HCT116 (cell line): ENCODE results near the gene NTN5. TPM values are rescaled to one million over a fixed set of nuclear protein-coding genes. Genes with fewer than 3 reads are reported as not detected.

Experiments
- ATAC-seq: fragments of 200-7000 bp; cut with Tn5 transposase; 2 replicates; pipeline ENCODE4 v1.9.1; 2020; ENCODE audit warnings: mild to moderate bottlenecking, moderate library complexity
- BruUV-seq: library from RNA; stranded (reverse); fragments of 400-500 nt; replicated peaks from 2 replicates; lab custom pipeline; 2021; lab: Mats Ljungman, UMichigan
- CTCF ChIA-PET: fragments of 300-600 bp; sonication (Branson Sonifier 250); formaldehyde crosslinking; loops from one replicate; lab custom pipeline; 2021; ENCODE audit warnings: antibody characterized with exemption; lab: Charles Lee
- POLR2A ChIA-PET: fragments of 300-600, 350-600 bp; sonication (Branson Sonifier 250); formaldehyde crosslinking; loops from one replicate; lab custom pipeline; 2021; ENCODE audit warnings: antibody characterized with exemption; lab: Charles Lee
- RAD21 ChIA-PET, 2 experiments: fragments of 300-600 bp; sonication (Branson Sonifier 250); formaldehyde crosslinking; loops; one replicate each; lab custom pipeline; 2023; ENCODE audit warnings: low total read pairs in 2 of 2; ENCODE audit not compliant: uncharacterized antibody in 2 of 2, unreplicated experiment in 2 of 2, low non-redundant PET in 1 of 2; lab: Charles Lee
- DNase-seq: peaks from one replicate; pipeline ENCODE4 v3.0.0-alpha.2; 2010; ENCODE audit warnings: low read depth, low spot score
- H2AFZ ChIP-seq: fragments of 200-600 bp; shearing (Covaris generic), sonication (generic); 2 replicates; pipeline ENCODE4 v1.6.1; 2017; ENCODE audit warnings: low read depth, mixed run types, mixed read lengths, antibody characterized with exemption, low read length; ENCODE audit not compliant: poor library complexity, severe bottlenecking
- H3K27ac ChIP-seq: 2 replicates; pipeline ENCODE4 v1.5.1; 2012; ENCODE audit warnings: low read depth, low read length
- H3K27me3 ChIP-seq: fragments of 200-600 bp; sonication (generic); 2 replicates; pipeline ENCODE4 v1.6.1; 2016; ENCODE audit warnings: mixed run types, low read length, mixed read lengths; ENCODE audit not compliant: insufficient read depth
- H3K36me3 ChIP-seq, 2 experiments: fragments of 200-500 bp in 1 of 2; fragments of 200-600 bp in 1 of 2; sonication (Bioruptor generic) in 1 of 2; sonication (generic) in 1 of 2; 2 replicates each; pipeline versions ENCODE4 v1.5.1 to v1.6.1; 2014 to 2016; ENCODE audit warnings: low read length in 2 of 2, inconsistent platforms in 1 of 2, mixed read lengths in 1 of 2, mixed run types in 1 of 2; ENCODE audit not compliant: insufficient read depth in 2 of 2, control insufficient read depth in 1 of 2
- H3K4me1 ChIP-seq, 2 experiments: fragments of 200-600 bp in 1 of 2; sonication (generic) in 1 of 2; 2 replicates each; pipeline versions ENCODE4 v1.5.1 to v1.6.1; 2012 to 2017; ENCODE audit warnings: low read length in 2 of 2, inconsistent platforms in 1 of 2, mild to moderate bottlenecking in 1 of 2, mixed read lengths in 1 of 2, mixed run types in 1 of 2, moderate library complexity in 1 of 2; ENCODE audit not compliant: insufficient read depth in 2 of 2, control insufficient read depth in 1 of 2
- H3K4me2 ChIP-seq: fragments of 200-600 bp; sonication (generic); 2 replicates; pipeline ENCODE4 v1.6.1; 2017; ENCODE audit warnings: mixed run types, low read length, mixed read lengths
- H3K4me3 ChIP-seq, 2 experiments: fragments of 200-600 bp in 1 of 2; sonication (generic) in 1 of 2; replicated peaks in 1 of 2; 2 replicates each; pipeline ENCODE4 v1.5.1; 2011 to 2016; ENCODE audit warnings: low read length in 2 of 2, control low read depth in 1 of 2, low read depth in 1 of 2, mild to moderate bottlenecking in 1 of 2, mixed read lengths in 1 of 2, mixed run types in 1 of 2
- H3K79me2 ChIP-seq: fragments of 200-600 bp; sonication (generic); 2 replicates; pipeline ENCODE4 v1.6.1; 2017; ENCODE audit warnings: mild to moderate bottlenecking, mixed run types, low read length, moderate library complexity, mixed read lengths; ENCODE audit not compliant: insufficient read depth
- H3K9ac ChIP-seq: fragments of 200-600 bp; sonication (generic); 2 replicates; pipeline ENCODE4 v1.6.1; 2016; ENCODE audit warnings: low read length, mixed read lengths
- H3K9me2 ChIP-seq: fragments of 200-600 bp; sonication (generic), shearing (Covaris generic); 2 replicates; pipeline ENCODE4 v1.6.1; 2017; ENCODE audit warnings: mixed run types, mild to moderate bottlenecking, moderate library complexity; ENCODE audit not compliant: insufficient read depth
- H3K9me3 ChIP-seq, 2 experiments: fragments of 200-500 bp in 1 of 2; fragments of 200-600 bp in 1 of 2; sonication (Bioruptor generic) in 1 of 2; sonication (generic) in 1 of 2; 2 replicates each; pipeline ENCODE4 v1.6.1; 2014 to 2017; ENCODE audit warnings: low read length in 2 of 2, mixed read lengths in 2 of 2, inconsistent platforms in 1 of 2, low read depth in 1 of 2, mild to moderate bottlenecking in 1 of 2, mixed run types in 1 of 2, moderate library complexity in 1 of 2; ENCODE audit not compliant: control insufficient read depth in 1 of 2, insufficient read depth in 1 of 2
- H4K20me1 ChIP-seq: fragments of 200-600 bp; sonication (generic), shearing (Covaris generic); 2 replicates; pipeline ENCODE4 v1.6.1; 2017; ENCODE audit warnings: mixed run types, mild to moderate bottlenecking, moderate library complexity; ENCODE audit not compliant: insufficient read depth
- CEBPB ChIP-seq: IDR thresholded peaks from 2 replicates; pipeline ENCODE4 v1.6.1; 2012; ENCODE audit warnings: low read depth
- EZH2 ChIP-seq: fragments of 200-600 bp; sonication (generic); IDR thresholded peaks from 2 replicates; pipeline ENCODE4 v1.6.1; 2017; ENCODE audit warnings: antibody characterized with exemption, mixed run types
- EZH2phosphoT487 ChIP-seq: fragments of 200-600 bp; IDR thresholded peaks from 2 replicates; pipeline ENCODE4 v1.6.1; 2018; ENCODE audit warnings: antibody characterized with exemption, borderline replicate concordance
- JUND ChIP-seq: IDR thresholded peaks from 2 replicates; pipeline ENCODE4 v1.6.1; 2012
- MAX ChIP-seq: IDR thresholded peaks from 2 replicates; pipeline ENCODE4 v1.6.1; 2012
- SP1 ChIP-seq: IDR thresholded peaks from 2 replicates; pipeline ENCODE4 v1.6.1; 2012; ENCODE audit warnings: low read depth
- TCF7L2 ChIP-seq: IDR thresholded peaks from 2 replicates; pipeline ENCODE4 v1.7.0; 2011; ENCODE audit warnings: borderline replicate concordance, inconsistent platforms; ENCODE audit not compliant: insufficient read depth, insufficient read length; ENCODE audit errors: extremely low read depth
- ZBTB33 ChIP-seq: IDR thresholded peaks from 2 replicates; pipeline ENCODE4 v1.6.1; 2011; ENCODE audit warnings: mild to moderate bottlenecking, low read length, moderate library complexity; ENCODE audit not compliant: insufficient replicate concordance; ENCODE audit errors: extremely low read depth
- ZNF274 ChIP-seq: fragments of 200-500 bp; sonication (Bioruptor generic); IDR thresholded peaks from 2 replicates; pipeline ENCODE4 v1.6.1; 2014; ENCODE audit warnings: mild to moderate bottlenecking, low read depth, low read length, inconsistent platforms
- intact Hi-C: fragments of 100-400 bp; cut with micrococcal nuclease; formaldehyde crosslinking; loops from 2 replicates; pipeline ENCODE4 v1.10.0; 2022
- total RNA-seq: library from RNA; stranded (reverse); gene quantifications from one replicate; pipeline ENCODE4 v1.2.1, GENCODE V29; 2021; ENCODE audit not compliant: unreplicated experiment

NTN5 gene
- total RNA-seq, 1 experiment from 2014 or later = 3.1 TPM

- ATAC-seq (no peak), DNase-seq (no peak)
- no TSS peak for BruUV-seq
- no peaks in the 10 kb centered on the region for H3K27me3 ChIP-seq
- no peak overlapping the region for H3K27ac ChIP-seq
- no peak overlapping the region for H3K4me3 ChIP-seq
- no peaks in the 10 kb centered on the region for H4K20me1 ChIP-seq
- H3K36me3 ChIP-seq = no peaks in the 10 kb centered on the region; a peak in 1 of 4 replicates
- no peak overlapping the region for H2AFZ ChIP-seq
- TF ChIP-seq EZH2 (no peak), TCF7L2 (no peak), MAX (no peak), ZNF274 (no peak), EZH2phosphoT487 (no peak), CEBPB (no peak)
- H3K9ac ChIP-seq = no peak overlapping the region
- ChIA-PET CTCF (interaction anchor here (0.6 kb wide), 1 partner anchor 79 kb away, joined by 3 read pairs; no protein-coding TSS in a partner anchor), POLR2A (interaction anchor here (0.7 kb wide), 1 partner anchor 18 kb away, joined by 3 read pairs; no protein-coding TSS in a partner anchor), RAD21 (no interaction called here)
- H3K9me2 ChIP-seq = no peaks in the 10 kb centered on the region
- no peak overlapping the region for H3K4me2 ChIP-seq
- intact Hi-C loops = loop anchor here (5.0 kb wide), 1 partner anchor 36 kb away; the partner anchor contains the start of gene IZUMO1
- H3K79me2 ChIP-seq = no peaks in the 10 kb centered on the region
- H3K4me1 ChIP-seq = peaks cover 12 to 40% of the 10 kb centered on the region in 2 experiments
- H3K9me3 ChIP-seq = no peaks in the 10 kb centered on the region
Measured at GRCh38 chr19:48711106-48711662, 38.4 kb upstream of the NTN5 start.

- BruUV-seq = no TSS peak
- ATAC-seq (no peak), DNase-seq (no peak)
- no peak overlapping the region for H2AFZ ChIP-seq
- no peaks in the 10 kb centered on the region for H3K27me3 ChIP-seq
- TF ChIP-seq SP1 (no peak), JUND (no peak), ZBTB33 (no peak)
- intact Hi-C loops = no loop called here
- no peak overlapping the region for H3K4me3 ChIP-seq
- CTCF ChIA-PET = no interaction called here
- POLR2A ChIA-PET = no interaction called here
- H3K36me3 ChIP-seq = peaks cover 3 to 6% of the 10 kb centered on the region in 2 experiments; a peak in 2 of 4 replicates
- peaks cover 6 to 21% of the 10 kb centered on the region in 2 experiments; a peak in 3 of 4 replicates for H3K4me1 ChIP-seq
- H3K9me3 ChIP-seq = no peaks in the 10 kb centered on the region
- RAD21 ChIA-PET = no interaction called here
- no peak overlapping the region for H3K27ac ChIP-seq
- H4K20me1 ChIP-seq = no peaks in the 10 kb centered on the region
- no peaks in the 10 kb centered on the region for H3K79me2 ChIP-seq
- no peak overlapping the region for H3K4me2 ChIP-seq
- no peaks in the 10 kb centered on the region for H3K9me2 ChIP-seq
- H3K9ac ChIP-seq = no peak overlapping the region
Measured at GRCh38 chr19:48708471-48708870, 35.7 kb upstream of the NTN5 start.
